T-helper 2 cell treated with Interferon-gamma antibody and Interleukin-4, amounts not matched to agents 5 μg/mL and 100 μg/mL, for 36 hours (primary cell): ENCODE measurements around the gene SLC16A3.
A peak's percentile ranks its signal among the peaks of the same experiment; 100 is the strongest.
"Not testable (repeated sequence)": the region's sequence is repeated elsewhere in the genome, so short reads cannot be mapped to it uniquely, and the experiment has no call there.

Experiments
- DNase-seq: peaks from one replicate; pipeline ENCODE4 v3.0.0; 2021; ENCODE audit warnings: low spot score
- H3K27ac Mint-ChIP-seq: one replicate; pipeline ENCODE4 v1.8.0; 2021; ENCODE audit warnings: mild to moderate bottlenecking, mixed read lengths
- H3K27me3 Mint-ChIP-seq: one replicate; pipeline ENCODE4 v1.8.0; 2021; ENCODE audit warnings: low read depth, mixed read lengths
- H3K36me3 Mint-ChIP-seq: one replicate; pipeline ENCODE4 v1.8.0; 2021; ENCODE audit warnings: low read depth, mixed read lengths
- H3K4me1 Mint-ChIP-seq: one replicate; pipeline ENCODE4 v1.8.0; 2021; ENCODE audit warnings: low read depth, mixed read lengths
- H3K4me3 Mint-ChIP-seq: one replicate; pipeline ENCODE4 v1.8.0; 2022; ENCODE audit warnings: mild to moderate bottlenecking, moderate library complexity, mixed read lengths
- H3K9me3 Mint-ChIP-seq: one replicate; pipeline ENCODE4 v1.8.0; 2021; ENCODE audit warnings: mixed read lengths

Gene SLC16A3

GRCh38 chr17:82198092-82198491 is 30.8 kb upstream of the SLC16A3 start:
- DNase-seq: no peak
- Mint-ChIP-seq H3K27ac (peak overlapping the region; percentile 79), H3K9me3 (no peaks in the 10 kb centered on the region), H3K4me1 (peaks cover 52% of the 10 kb centered on the region), H3K4me3 (peak overlapping the region; percentile 72), H3K36me3 (peaks cover 37% of the 10 kb centered on the region), H3K27me3 (no peaks in the 10 kb centered on the region)

DNA sequence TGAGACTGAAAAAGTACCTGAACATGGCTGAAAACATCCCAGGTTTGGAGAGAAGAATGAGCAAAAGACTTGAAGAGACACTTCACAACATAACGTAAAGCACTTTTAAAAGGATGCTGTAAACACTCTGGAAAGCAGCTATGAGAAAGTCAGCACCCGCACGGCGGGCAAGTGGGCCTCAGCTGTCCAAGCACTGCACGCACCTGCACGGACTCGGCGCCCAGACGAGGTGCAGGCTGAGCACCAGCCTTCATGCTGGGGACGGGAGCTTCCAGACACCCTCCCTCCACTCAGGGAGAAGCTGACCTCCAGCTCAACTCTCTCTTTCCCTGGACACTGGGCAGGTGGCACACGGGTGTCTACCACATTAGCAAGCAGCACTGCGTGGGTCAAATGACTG is 29.3 kb upstream of the SLC16A3 start:
- peaks cover 53% of the 10 kb centered on the region for H3K4me1 Mint-ChIP-seq
- H3K27ac Mint-ChIP-seq: peak overlapping the region; percentile 88
- peak overlapping the region; percentile 67 for H3K4me3 Mint-ChIP-seq
- H3K27me3 Mint-ChIP-seq: no peaks in the 10 kb centered on the region
- no peak for DNase-seq
- H3K36me3 Mint-ChIP-seq: peaks cover 28% of the 10 kb centered on the region
- H3K9me3 Mint-ChIP-seq: no peaks in the 10 kb centered on the region

DNA sequence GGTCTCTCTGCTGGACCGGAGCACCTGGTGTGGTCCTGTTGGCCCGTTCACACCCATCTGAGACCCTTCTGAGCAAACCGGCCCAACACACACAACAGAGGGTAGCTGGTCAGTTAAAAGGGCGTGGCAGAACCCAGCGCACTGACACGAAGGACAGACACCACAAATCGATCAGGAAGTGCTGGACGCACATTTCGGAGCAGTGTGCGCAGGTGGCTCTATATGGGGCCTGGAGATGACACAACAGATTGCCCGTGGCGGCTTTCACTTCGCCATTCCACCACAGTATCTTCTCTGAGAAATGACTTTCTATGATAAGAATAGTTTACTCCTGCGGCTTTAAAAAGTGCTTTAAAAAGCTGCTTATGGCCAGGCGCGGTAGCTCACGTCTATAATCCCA is 28.7 kb upstream of the SLC16A3 start:
- peaks cover 25% of the 10 kb centered on the region for H3K36me3 Mint-ChIP-seq
- DNase-seq: no peak
- no peaks in the 10 kb centered on the region for H3K9me3 Mint-ChIP-seq
- H3K27ac Mint-ChIP-seq: peak overlapping the region; percentile 88
- peaks cover 57% of the 10 kb centered on the region for H3K4me1 Mint-ChIP-seq
- no peaks in the 10 kb centered on the region for H3K27me3 Mint-ChIP-seq
- peak overlapping the region; percentile 67 for H3K4me3 Mint-ChIP-seq

DNA sequence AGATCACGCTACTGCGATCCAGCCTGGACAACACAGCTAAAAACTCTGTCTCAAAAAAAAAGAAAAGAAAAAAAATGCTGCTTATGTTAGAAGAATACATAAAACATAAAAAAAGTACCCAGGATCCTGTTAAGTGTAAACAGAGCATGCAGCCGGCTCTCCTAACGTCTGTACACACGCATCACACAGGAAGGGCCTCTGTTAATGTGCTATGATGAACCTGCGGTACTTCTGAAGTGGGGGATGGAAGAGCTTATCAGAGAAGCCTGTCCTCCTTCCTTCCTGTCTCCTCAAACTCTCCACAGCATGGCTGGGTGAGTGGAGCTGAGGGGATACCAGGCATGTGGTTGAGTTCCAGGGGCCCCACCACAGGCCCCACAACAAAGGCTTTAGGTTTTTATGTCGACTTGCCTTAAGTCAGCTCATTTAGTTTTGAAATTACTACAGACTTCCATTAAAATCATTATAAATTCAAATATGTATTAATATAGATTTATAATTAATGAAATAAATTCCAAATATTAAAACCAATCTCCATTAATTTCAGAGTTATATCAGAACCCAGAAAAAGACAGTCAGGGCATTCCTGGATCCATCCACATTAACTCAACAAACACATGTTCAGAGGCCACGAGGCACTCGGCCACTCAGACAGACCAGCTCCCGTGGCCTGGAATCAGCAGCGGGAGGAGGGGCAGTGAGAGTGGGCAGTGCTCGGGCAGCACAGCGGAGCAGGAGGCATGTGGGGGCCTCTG is 27.9 kb upstream of the SLC16A3 start:
- DNase-seq: peak; percentile 71
- H3K4me1 Mint-ChIP-seq: peaks cover 61% of the 10 kb centered on the region
- H3K27ac Mint-ChIP-seq: peak overlapping the region; percentile 88
- H3K9me3 Mint-ChIP-seq: no peaks in the 10 kb centered on the region
- H3K4me3 Mint-ChIP-seq: peak overlapping the region; percentile 67
- peaks cover 19% of the 10 kb centered on the region for H3K36me3 Mint-ChIP-seq
- H3K27me3 Mint-ChIP-seq: no peaks in the 10 kb centered on the region

DNA sequence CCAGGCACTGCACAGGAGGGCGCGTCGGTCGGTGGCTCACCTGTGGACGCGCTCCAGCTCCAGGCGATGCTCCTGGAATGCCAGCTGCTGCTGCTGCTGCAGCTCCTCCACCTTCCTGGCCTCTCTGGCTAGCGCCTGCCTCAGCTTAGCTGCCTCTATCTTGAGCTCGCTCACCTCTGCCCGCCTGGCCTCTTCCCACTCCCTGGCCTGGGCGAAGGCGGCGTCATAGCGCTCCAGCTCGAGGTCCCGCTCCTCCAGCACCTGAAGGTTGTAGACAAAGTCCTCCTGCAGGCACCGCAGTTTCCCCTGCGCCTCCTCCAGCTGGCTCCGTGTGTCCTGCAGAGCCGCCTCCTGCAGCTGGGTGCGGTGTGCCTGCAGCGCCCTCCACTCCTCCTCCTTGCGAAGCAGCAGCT is 27.3 kb upstream of the SLC16A3 start:
- Mint-ChIP-seq H3K4me1 (peaks cover 66% of the 10 kb centered on the region), H3K9me3 (no peaks in the 10 kb centered on the region), H3K27me3 (no peaks in the 10 kb centered on the region), H3K27ac (peak overlapping the region; percentile 68), H3K4me3 (no peak overlapping the region), H3K36me3 (peaks cover 18% of the 10 kb centered on the region)
- DNase-seq: no peak

DNA sequence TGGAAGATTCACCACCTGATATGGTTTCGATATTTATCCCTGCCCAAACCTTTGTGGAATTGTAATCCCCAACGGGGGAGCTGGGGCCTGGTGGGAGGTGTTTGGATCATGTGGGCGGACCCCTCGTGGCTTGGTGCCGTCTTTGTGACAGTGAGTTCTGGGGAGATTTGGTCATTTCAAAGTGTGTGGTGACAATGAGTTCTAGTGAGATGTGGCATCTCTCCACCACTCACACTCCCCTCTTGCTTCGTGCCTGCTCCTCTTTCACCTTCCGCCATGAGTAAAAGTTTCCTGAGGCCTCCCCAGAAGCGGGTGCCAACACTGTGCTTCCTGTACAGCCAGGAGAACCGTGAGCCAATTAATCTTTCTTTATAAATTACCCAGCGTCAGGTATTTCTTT is 25.9 kb upstream of the SLC16A3 start:
- no peak overlapping the region for H3K4me3 Mint-ChIP-seq
- DNase-seq: no peak
- peaks cover 60% of the 10 kb centered on the region for H3K4me1 Mint-ChIP-seq
- peak overlapping the region; percentile 14 for H3K27ac Mint-ChIP-seq
- no peaks in the 10 kb centered on the region for H3K27me3 Mint-ChIP-seq
- H3K9me3 Mint-ChIP-seq: no peaks in the 10 kb centered on the region
- H3K36me3 Mint-ChIP-seq: peaks cover 16% of the 10 kb centered on the region

- Mint-ChIP-seq H3K27ac (peak overlapping the region; percentile 49), H3K27me3 (no peaks in the 10 kb centered on the region), H3K4me1 (peaks cover 53% of the 10 kb centered on the region), H3K36me3 (peaks cover 10% of the 10 kb centered on the region), H3K9me3 (no peaks in the 10 kb centered on the region), H3K4me3 (no peak overlapping the region)
- DNase-seq: no peak
Observed at GRCh38 chr17:82203920-82204319, 24.9 kb upstream of the SLC16A3 start.

GRCh38 chr17:82204831-82205719 is 23.8 kb upstream of the SLC16A3 start:
- peaks cover 6% of the 10 kb centered on the region for H3K36me3 Mint-ChIP-seq
- H3K4me1 Mint-ChIP-seq: peaks cover 48% of the 10 kb centered on the region
- no peaks in the 10 kb centered on the region for H3K27me3 Mint-ChIP-seq
- peak overlapping the region; percentile 18 for H3K4me3 Mint-ChIP-seq
- no peaks in the 10 kb centered on the region for H3K9me3 Mint-ChIP-seq
- peak overlapping the region; percentile 69 for H3K27ac Mint-ChIP-seq
- peak; percentile 46 for DNase-seq

- H3K27ac Mint-ChIP-seq: peak overlapping the region; percentile 96
- peak; percentile 76 for DNase-seq
- peak overlapping the region; percentile 64 for H3K4me3 Mint-ChIP-seq
- H3K36me3 Mint-ChIP-seq: peaks cover 5% of the 10 kb centered on the region
- no peaks in the 10 kb centered on the region for H3K27me3 Mint-ChIP-seq
- H3K4me1 Mint-ChIP-seq: peaks cover 42% of the 10 kb centered on the region
- H3K9me3 Mint-ChIP-seq: no peaks in the 10 kb centered on the region
Observed at GRCh38 chr17:82205720-82206508, 22.9 kb upstream of the SLC16A3 start.

GRCh38 chr17:82210655-82211054 is 18.2 kb upstream of the SLC16A3 start:
- DNase-seq, H3K36me3 Mint-ChIP-seq, H3K27me3 Mint-ChIP-seq, H3K27ac Mint-ChIP-seq, H3K4me3 Mint-ChIP-seq, H3K9me3 Mint-ChIP-seq: not testable (repeated sequence)
- H3K4me1 Mint-ChIP-seq: peaks cover 27% of the 10 kb centered on the region

- H3K4me3 Mint-ChIP-seq: peak within 1 kb of the TSS; percentile 77
- DNase-seq: peak; percentile 82
- peak within 1 kb of the TSS; percentile 77 for H3K27ac Mint-ChIP-seq
- H3K27me3 Mint-ChIP-seq: no peaks in the 10 kb centered on the region
- no peaks in the 10 kb centered on the region for H3K9me3 Mint-ChIP-seq
- H3K4me1 Mint-ChIP-seq: peaks cover 29% of the 10 kb centered on the region
- peaks cover 2% of the 10 kb centered on the region for H3K36me3 Mint-ChIP-seq
Observed at GRCh38 chr17:82212331-82213250, 16.3 kb upstream of the SLC16A3 start, which contains the start of gene CCDC57. Gene CCDC57 (minus strand): TSS chr17:82212842. CDS start chr17:82201944, 10,898 bp downstream.

DNA sequence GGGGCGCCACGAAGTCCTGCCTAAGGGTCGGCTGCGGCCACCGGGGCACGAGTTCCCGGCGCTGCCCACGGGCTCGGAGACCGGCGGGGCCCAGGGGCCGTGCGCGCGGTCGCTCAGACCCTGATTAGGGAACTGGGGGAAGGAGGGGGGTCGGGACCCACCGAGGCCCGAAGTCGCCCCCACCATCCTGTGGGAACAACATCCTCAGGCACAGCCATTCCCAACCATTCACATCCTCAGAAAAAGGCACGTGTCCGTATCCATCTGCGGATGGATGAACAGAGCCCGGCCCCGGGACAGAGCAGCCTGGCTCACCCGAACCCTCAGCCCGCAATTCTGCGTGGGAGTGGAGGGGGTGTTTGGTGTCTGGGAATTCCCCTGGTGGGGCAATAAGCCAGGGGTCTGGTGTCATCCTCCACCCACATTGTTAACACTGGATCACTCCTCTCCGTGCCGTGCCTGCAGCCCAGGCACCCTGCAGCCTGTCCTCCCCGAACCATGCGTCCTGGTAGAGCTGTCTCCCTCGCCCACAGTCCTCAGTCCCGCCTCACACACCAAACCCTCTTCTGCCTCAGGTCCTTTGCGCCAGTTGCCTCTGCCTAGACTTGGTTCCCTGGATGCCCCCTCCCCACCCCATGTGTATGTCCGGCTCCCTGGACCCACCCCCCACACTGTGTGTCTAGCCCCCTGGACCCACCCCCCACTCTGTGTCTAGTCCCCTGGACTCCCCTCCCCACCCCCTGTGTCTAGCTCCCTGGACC is 15.4 kb upstream of the SLC16A3 start:
- peak; percentile 65 for DNase-seq
- Mint-ChIP-seq H3K27ac (peak overlapping the region; percentile 77), H3K27me3 (no peaks in the 10 kb centered on the region), H3K9me3 (no peaks in the 10 kb centered on the region), H3K4me1 (peaks cover 29% of the 10 kb centered on the region), H3K36me3 (no peaks in the 10 kb centered on the region), H3K4me3 (peak overlapping the region; percentile 77)
